ENCODE data around the gene CORO7. TPM values are rescaled to one million over a fixed set of nuclear protein-coding genes. Genes with fewer than 3 reads are reported as not detected.

The CORO7 gene
- total RNA-seq, 1 experiment from 2014 or later, result 10.6 TPM

DNA sequence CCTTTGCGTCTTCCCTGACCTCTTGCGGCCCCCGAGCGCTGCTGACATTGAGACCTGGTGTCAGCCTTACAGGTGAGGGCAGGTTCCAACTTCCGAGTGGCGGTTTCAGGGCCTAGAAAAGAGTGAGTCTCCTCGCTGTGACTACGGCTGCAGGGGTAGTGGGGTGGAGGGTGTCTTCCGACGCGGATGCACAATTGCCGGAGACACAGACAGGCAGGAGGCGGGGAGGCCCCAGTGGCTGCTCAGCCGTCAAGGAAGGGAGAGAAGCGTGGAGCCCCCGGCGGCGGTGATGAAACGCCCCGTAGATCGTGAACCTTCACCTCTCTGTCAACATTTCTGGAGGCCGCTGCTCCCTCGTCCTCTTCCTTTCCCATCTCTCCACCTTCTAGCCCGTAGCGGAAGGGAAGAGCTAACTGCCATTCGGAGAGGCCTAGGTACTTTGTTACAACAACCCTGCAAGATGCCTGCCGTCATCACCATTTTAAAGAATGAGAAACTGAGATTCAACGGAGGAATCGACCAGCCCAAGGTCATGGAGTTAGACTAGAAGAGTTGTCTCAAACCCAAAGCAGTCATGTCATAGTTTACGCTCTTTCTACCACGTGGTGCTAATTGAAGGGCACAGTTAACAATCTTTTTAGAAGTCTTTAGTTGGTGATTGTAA is 9.8 kb upstream of the CORO7 start:
- no peak for DNase-seq (ENCODE audit: low spot score)

DNA sequence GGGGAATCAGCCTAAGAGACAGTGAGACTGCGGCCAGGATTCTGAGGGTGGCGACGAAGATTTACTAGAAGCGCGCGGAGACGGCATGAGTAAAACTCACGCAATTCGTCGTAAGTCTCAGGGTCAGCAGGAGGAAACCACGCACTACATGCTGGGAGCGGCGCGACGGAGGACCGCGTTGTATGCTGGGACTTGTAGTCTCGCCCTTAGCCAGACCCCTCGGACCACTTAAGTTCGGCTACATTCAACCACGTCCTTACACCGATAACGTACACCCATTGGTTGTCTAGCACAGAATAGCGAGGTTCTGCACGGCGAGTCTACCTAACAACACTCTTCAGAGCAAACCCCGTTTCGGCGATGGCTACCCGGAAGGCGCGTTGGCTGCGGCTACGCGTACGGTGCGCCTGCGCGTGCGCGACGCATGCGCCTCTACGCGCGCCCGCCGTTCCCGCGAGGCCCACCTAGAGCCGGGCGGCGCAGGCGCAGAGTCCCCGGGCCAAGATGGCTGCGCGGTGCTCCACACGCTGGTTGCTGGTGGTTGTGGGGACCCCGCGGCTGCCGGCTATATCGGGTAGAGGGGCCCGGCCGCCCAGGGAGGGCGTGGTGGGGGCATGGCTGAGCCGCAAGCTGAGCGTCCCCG is 9.1 kb upstream of the CORO7 start, which contains the start of gene DNAJA3:
Gene DNAJA3 (plus strand): TSS at position 491 of the 643 bp plus-strand sequence. CDS start 14 bp downstream, at position 505.
- peak; percentile 94 for DNase-seq (ENCODE audit: low spot score)

DNA sequence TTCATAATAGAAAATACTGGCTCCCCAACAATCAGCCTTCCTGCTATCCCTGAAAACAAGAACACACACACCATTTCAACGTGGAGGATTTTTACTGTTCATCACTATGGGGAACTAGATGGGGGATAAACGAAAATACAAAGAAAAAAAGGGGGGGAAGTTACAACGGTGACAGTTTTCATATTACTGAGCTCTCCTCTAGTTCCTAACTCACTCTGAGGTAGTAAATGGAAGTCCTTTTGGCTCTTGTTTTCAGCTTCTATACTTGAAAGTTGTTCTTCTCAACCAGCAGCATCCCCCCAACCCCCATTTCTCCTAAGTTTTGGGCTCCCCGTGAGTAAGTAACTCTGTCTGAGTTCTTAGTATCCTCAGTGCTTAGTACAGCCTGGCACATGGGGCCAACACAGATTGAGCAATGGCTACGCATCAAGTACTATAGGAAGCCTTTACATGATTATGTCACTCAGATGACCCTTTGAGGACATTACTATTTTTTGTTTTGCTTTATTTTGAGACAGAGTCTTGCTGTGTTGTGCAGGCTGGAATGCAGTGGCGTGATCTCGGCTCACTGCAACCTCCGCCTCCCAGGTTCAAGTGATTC is 4.2 kb upstream of the CORO7 start:
- DNase-seq (ENCODE audit: low spot score), result no peak

DNA sequence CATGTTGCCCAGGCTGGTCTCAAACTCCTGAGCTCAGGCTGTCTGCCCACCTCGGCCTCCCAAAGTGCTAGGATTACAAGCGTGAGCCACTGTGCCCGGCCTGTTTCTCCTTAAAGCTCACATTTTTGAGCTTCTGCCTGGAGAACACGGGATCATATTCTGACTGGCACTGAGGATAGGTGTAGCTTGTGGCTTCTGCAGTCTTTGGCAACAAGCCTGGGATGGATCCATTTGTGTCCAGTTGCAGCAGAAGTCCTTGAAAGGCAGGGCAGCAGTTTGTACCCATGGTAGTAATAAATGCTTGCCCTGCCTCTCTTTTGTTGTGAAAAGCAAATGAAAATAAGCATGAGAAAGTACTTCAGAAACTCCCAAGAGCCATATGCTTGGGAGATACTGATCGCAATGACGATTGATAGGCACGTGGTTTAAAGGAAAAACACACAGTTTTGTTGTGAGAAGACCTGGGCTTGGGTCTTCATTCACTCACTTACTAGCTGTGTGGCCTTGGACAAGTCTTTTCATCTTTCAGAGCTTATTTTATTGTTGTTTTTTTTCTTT is 3.1 kb upstream of the CORO7 start:
- DNase-seq (ENCODE audit: low spot score), result no peak

DNA sequence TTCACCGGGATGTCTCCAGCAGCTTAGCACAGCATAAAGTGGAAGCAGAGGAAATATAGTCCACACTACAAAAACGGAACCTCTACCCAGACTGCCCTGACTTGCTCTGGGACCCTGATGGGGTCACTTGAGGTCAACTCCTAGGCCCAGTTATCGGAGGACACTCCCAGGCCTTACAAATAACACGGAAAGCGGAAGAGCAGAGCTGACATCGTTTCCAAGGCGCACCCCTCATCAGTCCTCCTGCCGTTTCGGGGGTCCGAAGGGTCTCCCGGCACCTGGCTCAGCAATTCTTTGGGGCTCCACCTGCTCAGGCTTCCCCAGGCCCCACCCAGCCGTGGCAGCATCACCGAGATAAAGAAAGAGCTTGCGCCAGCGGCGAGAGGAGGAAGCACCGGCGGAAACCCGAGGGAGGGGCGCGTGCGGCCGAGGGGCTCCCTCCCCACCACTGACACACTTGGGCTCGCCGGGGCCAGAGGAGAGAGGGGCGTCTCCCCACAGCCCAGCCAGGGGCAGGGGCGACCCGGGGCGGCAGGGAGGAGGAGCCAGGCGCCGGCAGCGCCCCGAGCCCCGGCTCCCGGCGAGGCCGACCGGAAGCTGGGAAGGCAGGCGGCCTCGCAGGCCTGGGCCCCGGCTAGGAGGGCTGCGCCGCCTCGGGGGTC is 727 bp downstream of the CORO7 start:
- no peak for DNase-seq (ENCODE audit: low spot score)

DNA sequence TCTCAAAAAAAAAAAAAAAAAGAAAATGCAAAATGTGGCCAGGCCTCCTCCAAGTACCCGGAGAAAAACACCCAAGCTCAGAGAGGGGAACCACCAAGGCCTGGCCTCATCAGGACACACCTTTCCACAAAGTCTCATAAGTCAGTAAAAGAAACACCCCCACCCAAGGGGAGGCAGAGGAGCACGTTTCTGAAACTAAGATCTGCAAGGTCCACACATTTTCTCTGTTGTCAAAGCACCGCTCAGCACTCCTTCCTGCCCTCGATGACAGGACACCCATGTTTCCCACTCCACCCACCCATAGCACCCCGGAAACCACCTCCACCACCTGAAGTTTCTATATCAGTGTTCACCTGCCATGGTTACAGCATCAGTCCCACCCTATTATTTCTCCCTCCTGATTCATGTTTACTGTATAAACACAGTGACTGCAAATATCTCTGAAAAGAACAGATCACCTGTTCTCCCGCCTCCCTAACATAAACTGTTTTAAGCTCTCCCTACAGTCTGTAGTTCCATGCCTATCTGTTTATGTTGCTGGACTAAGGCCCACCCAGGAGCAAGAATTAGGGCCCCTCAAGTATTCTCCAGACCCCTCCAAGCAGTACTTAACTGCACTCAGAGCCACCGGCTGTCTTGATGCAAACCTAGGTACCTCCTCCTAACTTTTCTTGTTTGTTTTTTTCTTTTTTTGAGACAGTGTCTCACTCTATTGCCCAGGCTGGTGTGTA is 2.0 kb downstream of the CORO7 start:
- no peak for DNase-seq (ENCODE audit: low spot score)

DNA sequence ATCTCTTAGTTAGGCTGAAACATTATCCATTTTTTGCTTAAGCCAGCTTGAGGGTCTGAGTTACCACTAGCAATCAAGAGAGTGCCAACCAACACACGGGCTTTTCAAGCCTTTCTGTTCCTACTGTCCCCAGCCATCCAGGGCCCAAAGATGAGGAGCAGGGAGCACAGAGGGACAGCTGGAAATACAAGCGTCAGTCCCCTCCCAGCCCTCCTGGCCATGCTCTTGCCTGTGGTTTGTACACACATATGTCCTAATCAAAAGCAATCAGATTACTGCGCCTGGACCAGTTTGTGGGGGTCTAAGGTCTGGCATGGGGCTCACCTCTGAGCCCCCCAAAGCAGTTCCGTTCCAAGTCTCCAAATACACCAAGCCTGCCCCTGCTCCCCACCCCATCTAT is 3.5 kb downstream of the CORO7 start:
- no peak for DNase-seq (ENCODE audit: low spot score)

DNA sequence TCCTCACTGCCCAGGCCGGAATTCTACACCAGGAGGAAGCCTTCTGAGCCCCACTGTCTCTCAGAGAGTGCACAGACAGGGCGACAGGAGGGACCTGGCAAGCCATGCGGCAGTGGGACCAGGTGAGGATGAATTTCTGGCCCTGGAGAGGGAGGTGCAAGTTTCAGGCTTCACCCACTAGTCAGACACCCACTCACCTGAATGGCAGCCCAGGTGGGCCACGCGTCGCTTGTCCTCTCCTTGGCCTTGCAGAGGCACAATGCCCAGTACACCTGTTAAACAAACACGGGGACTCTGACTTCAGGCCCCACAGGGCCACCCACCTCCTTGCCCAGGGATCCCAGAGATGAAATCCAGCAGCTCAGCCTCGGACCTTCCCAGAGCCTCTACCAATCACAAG is 4.2 kb downstream of the CORO7 start:
- DNase-seq (ENCODE audit: low spot score), result no peak

DNA sequence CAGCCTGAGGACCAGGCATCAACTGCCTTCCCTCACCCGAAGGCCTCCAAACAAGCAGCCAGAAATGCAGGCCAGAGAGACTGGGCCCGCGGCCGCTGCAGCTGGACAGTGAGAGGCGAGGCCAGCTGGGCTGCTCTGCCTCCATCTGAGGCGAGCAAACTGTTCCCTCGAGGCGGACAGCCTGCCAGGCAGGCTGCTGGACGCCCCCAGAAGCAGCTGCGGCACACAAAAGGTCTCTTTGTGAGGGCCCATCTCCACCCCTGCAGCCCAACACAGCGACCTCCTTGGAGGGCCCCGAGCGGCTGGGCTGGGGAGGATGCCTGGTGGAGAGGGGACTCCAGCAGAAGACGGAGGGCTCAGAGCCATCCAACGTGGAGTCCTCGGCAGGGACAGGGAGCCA is 4.7 kb downstream of the CORO7 start:
- no peak for DNase-seq (ENCODE audit: low spot score)

DNA sequence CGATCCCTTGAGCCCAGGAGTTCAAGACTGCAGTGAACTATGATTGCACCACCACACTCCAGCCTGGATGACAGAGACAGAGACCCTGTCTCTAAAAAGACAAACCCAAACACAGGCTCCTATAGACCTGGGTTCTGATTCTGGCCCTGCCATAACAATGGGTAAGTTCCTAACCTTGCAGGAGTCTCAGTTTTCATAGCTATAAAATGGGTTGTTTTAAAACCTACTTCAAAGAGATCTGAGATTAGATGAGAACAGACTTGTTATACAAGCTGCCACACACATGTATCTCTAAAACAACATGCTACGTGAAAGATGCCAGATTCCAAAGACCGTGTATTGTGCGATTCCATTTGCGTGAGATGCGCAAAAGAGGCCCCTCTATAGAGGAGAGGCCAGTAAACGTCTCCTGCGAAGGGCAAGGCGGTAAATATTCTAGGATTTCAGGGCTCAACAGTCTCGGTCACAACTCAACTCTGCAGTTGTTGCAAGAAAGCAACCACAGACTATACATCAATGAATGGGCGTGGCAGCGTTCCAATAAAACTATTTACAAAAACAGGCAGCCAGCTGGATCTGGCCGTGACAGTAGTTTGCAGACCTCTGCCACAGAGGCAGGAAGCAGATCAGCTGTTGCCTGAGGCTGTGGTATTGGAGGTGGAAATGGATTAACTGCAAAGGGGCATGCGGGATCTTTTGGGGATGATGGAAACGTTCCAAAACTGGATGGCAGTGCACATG is 5.9 kb downstream of the CORO7 start:
- peak; percentile 98 for DNase-seq (ENCODE audit: low spot score)

DNA sequence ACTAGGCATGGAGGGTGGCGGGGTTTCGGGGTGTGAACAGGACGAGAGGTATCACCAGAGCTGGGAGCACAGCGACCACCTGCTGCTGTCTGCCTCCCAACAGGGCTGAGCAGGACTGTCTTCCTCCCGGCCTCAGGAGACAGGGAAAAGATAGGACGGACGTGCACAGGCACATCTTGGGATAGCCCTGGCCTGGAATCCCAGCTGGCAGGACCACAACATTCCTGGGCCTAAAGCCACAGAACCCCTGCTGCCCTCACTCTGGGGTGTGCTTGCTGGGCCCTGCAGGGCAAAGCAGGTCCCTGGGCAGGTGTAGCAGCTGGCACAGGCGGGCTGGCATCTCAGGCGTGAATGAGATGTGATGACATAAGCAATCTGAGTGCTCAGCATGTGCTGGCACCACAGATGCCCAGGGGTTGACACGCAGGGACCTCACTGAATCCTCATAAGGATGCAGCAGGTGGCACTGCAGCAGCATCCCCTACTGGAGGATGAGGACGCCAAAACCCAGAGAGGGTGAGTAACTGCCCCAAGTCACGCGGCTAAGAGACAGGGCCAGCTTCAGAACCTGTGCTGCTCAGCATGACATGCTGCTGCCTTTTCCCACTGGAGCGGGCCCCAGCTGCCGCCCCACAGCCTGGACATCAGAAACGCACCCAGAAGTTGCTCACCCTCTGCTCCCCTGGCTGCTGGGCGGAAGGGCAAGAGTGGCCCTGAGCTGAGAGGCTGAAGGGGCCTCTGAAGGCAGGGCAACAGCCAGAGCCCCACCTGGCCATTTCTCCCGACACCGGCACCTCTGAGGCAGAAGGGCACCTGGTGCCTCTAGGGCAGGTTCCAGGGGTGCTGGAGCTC is 7.1 kb downstream of the CORO7 start:
- no peak for DNase-seq (ENCODE audit: low spot score)

DNA sequence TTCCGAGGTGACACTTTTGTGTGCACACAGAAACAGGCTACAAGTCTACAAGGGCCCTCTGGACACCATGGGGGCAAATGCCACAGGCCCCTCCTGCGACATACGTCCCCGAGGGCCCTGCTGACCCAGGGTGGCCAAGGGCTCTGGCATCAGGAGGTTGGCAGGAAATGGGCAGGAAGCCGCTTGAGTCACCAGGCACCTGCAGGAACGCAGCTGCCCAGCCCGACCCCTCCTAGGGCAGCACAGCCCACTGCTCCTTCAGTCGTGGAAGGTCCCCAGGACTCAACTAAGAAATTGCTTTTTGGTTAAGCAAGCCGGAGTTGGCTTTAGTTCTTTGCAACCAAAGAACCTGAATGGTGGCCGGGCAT is 8.1 kb downstream of the CORO7 start:
- no peak for DNase-seq (ENCODE audit: low spot score)

DNA sequence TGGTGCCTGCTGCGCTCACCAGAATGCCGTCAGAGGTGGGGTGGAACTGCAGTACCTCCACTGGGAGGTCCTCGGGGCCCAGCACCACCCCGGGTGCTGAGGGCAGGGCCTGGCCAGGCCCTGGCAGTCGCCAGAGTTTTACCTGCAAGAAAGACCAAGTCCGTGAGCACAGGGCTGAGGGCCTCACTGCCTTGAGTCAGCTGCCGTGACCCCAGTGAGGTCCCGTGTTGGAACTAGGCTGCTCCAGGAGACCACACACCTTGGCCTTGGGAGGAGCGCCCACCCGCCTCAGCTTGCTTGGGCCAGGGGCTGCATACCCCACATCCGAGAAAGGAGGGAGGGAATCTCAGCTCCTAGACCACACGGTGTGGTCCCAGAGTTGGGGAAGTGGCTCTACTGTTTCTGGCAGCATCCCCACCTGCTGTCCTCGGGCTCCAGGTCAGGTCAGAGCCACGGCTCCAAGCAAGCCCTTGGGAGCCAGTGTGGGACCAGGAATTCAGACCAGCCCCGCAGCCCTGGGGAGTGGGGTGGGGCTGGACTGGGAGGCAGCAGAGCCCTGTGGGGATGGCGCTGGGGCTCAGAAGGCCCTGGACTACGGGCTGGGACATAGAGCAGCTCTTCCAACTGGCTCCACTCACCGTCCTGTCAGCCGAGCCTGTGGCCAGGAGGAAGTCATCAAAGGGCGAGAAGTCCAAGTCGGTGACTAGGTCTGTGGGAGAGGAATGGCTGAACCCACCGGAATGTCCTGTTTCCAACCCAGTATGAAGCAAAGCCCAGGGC is 8.7 kb downstream of the CORO7 start:
- DNase-seq (ENCODE audit: low spot score), result no peak

DNA sequence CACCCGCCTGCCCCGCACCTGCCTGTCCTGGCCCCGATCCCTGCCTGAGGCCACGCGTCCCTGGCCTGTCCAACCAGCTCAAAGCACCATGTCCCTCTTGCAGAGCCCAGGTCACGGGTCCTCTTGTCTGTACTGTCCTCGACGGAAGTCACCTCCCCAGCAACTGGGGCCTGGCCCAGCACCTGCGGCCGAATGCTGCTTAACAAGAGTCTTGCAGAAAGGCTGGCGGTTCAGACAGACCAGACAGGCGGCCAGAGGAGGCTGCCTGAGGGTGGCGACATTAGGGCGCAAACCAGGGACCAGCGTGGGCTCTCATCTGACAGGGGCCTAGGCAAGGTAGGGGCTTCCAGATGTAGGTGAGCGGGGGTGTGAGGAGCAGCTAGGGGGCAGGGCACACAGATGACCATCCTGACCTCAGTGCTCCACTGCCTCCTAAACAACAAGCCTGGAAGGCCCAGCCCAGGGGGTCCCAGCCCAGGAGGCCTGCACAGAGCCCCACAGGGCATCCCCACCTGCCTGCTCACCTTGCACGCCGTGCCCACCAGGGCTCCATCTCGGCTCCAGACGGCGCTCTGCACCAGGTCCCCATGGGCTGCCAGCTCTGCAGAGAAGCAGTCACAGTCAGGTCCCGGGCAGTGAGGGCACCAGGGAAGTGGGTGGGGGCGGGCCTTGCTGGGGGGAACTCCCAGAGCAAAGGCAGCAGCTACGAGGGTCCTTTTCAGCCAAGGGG is 11.3 kb downstream of the CORO7 start:
- no peak for DNase-seq (ENCODE audit: low spot score)

DNA sequence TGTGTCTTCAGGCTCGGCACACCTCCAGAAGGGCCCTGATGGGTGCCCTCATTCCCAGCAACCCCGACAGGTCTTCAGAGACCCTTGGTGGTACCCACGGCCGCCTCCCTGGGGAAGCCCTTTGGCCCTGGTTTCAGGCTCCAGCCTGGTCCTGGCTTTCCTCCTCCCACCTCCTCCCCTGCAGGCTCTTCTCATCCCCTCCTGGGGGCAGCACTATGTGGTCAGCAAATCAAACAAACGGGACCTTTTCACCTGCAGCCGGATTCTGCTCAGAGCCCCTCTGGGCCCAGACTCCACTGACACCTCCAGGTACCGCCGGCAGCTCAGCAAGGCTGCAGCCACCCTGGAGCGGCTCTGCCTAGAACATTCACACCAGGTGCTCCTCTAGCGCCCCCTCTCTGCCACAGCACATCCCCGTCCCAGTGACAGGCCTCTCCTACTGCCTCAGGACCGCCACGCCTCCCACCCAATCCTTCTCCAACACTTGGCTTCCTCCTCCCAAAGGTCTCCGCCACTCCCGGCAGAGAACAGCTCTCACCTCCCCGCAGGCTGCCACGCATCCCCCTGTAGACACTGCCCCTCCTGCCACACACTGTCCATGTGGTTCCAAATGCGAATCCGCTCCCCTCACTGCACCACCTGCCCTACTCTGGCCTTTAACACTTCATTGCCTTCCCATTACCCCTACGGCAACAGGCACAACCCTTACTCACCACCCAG is 12.0 kb downstream of the CORO7 start:
- DNase-seq (ENCODE audit: low spot score), result no peak

DNA sequence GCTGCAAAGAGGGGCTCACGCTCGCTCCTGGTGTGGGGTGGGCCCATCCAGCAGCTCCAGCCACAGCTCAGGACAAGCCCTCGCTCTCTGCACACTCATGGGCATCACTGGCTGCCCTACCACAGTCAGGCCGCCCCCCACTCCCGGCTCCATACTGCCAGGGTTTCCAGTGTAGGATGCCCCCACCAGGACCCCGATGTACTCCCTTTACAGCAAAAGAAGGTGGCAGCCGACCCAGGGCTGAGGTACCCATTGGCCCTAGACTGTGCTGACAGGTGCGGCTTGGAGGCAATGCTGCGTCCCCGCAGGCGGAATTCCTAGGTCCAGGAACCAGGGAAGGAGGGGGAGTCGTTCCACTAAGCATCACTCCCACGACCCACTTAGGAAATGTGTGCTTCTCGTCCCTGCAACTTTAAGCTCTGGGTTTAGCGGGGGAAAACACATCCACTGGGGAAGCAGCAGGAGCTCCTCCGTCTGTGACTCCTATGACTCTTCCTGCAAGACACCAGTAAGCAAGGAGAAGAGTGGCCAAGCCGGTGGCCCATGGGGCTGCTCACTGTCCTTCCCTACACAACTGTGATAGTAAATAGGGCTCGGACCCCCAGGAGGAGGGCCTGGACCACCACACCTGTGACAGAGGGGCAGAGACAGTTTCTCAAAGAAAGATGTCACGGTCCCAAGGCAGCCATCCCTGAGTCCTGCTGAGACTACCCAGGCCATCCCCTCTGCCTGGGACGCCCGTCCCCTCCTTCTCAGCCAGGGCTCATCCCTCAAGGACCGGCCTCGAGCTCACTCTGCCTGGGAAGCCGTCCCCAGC is 13.1 kb downstream of the CORO7 start:
- no peak for DNase-seq (ENCODE audit: low spot score)
